Measurements from ENCODE around the gene IGF2R.

IGF2R gene

DNA sequence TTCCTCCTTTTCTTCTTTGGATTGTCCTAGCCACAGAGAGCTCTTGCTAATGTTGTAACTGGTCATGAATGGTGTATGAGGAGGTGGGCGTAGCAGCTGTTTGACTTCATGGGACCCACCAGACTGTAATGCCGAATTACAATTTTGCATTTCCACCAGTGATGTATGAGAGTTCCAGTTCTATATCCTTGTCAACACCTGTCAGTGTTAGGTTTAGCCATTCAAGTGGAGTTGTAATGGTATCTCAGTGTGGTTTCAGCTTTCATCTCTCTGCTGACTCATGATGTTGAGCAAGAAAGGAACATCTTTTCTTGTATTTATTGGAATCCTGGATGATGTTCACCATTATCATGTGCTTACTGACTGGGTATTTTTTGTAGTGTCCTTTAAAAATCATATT, 5.1 kb downstream of the IGF2R start:
- in situ Hi-C loops (cut with MboI; ENCODE audit: low sequenced_read_pairs): no loop called here

GRCh38 chr6:159974932-159975331, 6.0 kb downstream of the IGF2R start:
- in situ Hi-C loops (cut with MboI; ENCODE audit: low sequenced_read_pairs): no loop called here

DNA sequence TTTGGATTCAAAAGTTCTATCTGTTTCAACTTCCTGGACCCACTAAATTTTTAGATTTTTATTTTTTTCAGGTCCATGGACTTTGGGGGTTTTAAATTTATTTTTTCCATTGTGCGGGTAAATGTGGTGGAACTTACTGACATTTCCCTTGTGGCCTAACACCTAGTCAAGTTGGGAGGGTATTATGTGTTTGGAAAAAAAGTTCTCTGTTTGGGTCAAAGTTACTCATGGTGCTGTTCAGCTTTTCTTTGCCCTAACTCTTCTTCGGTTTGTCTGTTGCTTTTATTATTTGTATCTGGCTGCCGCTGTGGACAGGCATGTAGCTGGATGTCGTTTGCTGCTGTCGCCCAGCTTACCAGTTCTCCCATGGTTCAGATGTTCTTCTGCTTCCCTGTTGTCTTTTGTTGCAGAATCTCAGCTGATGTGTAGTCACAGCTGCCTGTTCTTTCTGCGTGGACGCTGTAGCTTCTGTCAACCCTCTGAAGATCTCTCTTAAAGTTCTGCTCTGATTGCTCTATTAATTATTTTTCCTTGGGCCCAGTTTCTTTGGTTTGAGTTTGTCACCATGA, 7.9 kb downstream of the IGF2R start:
- in situ Hi-C loops (cut with MboI; ENCODE audit: low sequenced_read_pairs): no loop called here

GRCh38 chr6:159977255-159977903, 8.5 kb downstream of the IGF2R start:
- in situ Hi-C loops (cut with MboI; ENCODE audit: low sequenced_read_pairs): no loop called here

DNA sequence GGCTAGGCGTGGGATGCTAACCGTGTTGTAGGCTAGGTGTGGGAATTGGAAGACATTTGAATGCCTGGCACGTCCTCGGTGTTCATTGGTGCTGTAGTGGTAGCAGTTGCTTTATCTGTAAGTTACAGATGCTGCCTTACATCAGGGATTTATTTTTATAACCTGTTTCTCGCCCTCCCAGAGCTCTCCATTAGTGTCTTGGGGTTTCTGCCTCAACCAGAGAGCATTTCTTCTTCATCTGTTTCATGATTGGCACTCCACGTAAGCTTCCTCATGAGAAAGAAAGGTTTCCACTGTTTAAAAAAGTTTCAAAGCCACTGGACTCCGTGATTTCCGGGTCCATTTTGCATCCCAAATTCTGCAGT, 9.0 kb downstream of the IGF2R start:
- in situ Hi-C loops (cut with MboI; ENCODE audit: low sequenced_read_pairs): no loop called here

- in situ Hi-C loops (cut with MboI; ENCODE audit: low sequenced_read_pairs): no loop called here
These were observed 9.6 kb downstream of the IGF2R start for GRCh38 chr6:159978291-159979135.

DNA sequence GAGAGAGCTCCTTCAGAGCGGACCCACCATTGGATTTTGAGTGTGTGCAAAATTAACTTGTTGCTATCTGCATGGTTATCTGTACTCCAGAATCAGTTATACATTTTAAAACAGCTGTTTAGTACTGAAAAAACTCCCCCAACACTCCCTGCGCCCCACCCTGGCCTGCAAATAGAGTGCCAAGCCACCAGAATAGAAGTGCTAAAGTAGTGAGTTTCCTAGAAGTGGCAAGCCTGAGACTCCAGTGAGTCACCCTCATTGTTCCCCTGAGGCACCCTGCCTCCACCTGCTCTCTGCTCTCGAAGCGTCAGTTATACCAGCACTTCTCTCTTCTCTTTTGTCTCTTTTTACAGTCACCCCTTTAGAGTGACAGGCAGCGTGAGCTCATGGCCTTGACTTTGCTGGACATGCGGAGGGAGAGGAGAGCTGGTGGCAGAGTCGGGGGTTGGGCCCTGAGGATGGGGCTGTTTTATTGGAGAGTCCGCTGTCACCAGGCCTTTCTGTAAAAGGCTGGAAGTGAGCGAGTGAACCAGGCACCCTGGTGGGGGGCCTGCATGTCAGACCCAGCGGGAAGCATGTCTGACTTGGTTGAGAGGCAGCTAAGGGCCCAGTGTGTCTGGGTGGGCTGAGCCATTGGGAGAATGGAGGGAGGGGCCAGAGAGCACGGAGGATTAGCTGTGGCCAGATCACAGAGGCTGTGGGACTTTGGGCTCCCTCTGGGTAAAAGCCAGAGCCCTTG, 10.4 kb downstream of the IGF2R start:
- in situ Hi-C loops (cut with MboI; ENCODE audit: low sequenced_read_pairs): no loop called here

- in situ Hi-C loops (cut with MboI; ENCODE audit: low sequenced_read_pairs): no loop called here
These were observed 11.6 kb downstream of the IGF2R start for GRCh38 chr6:159980474-159980873.

DNA sequence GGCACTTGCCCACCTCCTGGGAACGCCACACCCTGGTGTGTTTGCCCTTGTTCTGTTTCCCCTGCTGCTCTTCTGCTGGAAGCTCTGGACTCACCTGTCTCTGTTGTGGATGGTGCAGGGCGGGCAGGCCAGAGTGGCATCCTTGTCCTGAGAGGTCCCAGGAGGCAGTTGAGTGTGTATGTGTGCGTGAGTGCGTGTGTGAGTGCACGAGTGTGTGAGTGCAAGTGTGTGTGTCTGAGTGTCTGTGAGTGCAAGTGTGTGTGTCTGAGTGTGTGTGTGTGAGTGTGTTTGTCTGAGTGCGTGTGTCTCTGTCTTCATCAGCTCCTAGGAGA, 12.2 kb downstream of the IGF2R start:
- in situ Hi-C loops (cut with MboI; ENCODE audit: low sequenced_read_pairs): no loop called here

DNA sequence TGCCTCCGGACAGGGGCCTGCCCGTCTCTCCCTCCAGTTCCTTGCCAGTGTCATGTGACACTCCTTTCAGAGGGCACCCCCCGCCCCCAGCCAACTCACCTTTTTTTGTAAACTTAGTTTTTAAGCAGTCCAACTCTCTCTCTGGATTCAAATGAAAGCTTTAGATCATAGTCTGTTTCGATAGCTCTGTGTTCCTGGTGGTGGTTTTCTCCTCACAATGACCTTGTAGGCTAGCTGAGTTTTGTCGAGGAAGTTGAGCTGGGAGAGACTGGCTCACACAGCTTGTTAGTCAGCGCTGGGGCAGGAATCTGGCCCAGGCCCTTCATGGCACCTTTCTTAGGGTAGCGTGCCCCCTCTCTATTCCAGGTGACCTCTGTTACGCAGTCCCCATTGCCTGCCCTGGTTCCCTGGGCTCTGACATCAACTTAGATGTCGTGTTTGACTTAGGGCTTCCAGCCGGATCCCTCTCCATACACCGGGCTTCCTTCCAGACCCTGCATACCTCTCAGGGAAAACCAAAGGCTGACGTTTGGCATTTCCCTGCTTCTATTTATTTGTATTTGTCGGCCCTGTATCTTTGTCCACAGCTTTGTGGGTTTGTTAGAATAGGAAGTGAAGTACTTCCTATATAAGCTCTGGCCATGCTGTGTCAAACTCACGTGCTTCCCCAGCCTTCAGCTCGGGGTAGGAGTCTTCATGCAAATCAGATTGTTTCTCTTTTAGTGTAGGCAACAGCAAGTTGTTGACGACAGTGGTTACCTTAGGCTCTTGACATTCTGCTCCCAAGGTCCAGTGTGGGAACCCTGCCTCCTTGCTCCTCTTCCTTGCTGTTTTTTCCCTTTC, 12.7 kb downstream of the IGF2R start:
- in situ Hi-C loops (cut with MboI; ENCODE audit: low sequenced_read_pairs): no loop called here

DNA sequence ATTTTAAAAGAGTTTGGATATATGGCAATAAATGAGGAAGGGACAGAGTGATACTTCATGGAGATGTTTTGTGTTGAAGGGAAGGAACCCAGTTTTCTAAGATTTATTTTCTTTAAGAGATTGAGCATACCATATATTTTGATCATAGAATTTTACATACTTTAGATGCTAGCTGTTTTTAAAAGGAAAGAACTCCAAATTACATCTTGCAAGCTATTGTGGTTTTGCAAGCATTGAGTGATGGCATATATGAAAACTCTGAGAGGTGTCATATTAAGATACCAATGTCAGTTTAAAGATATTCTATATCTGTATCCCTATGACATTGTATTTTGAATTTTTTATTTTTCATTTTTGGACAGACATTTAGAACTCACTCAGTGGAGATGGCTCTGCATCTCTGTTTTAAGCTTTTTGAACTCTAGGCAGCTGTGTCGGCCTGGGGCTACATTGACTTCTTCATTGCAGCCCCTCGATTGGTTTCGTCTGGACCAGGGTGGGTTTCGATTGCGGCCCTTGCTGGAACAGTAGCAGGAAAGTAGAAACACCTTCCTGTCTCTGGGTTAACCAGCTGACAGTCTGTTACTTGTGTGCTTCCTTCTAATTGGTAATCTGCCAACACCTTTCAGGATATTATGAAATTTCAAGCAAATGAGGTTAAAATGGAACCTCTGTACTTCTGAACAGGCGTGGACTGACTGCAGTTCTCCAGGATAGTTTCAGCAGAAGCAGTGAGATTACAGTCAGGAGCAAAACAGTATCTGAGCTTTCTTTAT, 14.0 kb downstream of the IGF2R start:
- in situ Hi-C loops (cut with MboI; ENCODE audit: low sequenced_read_pairs): no loop called here

GRCh38 chr6:159983641-159984080, 14.8 kb downstream of the IGF2R start:
- in situ Hi-C loops (cut with MboI; ENCODE audit: low sequenced_read_pairs): no loop called here

DNA sequence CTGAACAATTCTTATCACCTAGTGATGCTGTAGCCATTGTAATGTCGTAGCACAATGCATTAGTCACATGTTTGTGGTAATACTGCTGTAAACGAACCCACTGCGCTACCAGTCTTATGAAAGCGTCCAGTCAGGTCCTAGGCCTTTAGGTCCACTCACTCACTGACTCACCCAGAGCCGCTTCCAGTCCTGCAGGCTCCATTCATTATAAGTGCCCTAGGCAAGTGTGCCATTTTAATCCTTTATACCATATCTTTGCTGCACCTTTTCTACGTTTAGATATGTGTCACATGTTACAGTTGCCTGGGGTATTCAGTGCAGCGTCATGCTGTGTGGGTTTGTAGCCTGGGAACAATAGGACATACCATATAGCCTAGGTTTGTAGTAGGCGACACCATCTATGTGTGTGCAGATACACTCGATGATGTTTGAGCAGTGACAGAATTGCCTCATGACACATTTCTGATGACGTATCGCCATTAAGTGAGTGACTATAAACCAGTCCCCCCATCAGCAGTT, 15.4 kb downstream of the IGF2R start:
- in situ Hi-C loops (cut with MboI; ENCODE audit: low sequenced_read_pairs): no loop called here

- in situ Hi-C loops (cut with MboI; ENCODE audit: low sequenced_read_pairs): no loop called here
These were observed 16.5 kb downstream of the IGF2R start for GRCh38 chr6:159985296-159985945.

DNA sequence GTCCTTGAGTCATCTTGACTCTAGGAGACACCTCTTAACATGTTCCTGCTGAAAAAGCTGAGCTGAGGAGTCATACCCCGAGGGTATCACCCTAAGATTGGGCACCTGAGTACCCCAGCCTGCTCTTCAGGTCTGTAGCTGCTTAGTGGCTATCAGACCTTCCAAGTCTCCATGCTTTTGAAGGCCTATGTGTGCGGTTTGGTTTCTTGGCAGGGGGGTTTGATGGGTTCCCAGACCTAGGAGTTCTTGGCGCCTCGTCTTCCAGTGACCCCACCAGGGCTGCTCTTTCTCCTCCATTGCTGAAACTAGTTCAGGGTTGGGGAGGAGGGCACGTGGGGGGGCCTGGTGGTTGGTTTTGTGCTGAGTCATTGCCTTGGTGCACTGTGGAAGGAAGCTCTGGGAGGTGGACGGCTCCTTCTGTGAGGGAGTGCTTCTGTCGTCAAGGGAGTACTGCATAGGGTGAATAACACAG, 20.1 kb downstream of the IGF2R start:
- in situ Hi-C loops (cut with MboI; ENCODE audit: low sequenced_read_pairs): no loop called here

- in situ Hi-C loops (cut with MboI; ENCODE audit: low sequenced_read_pairs): no loop called here
These were observed 20.9 kb downstream of the IGF2R start for GRCh38 chr6:159989492-159990480.

GRCh38 chr6:159992366-159992765, 23.5 kb downstream of the IGF2R start:
- in situ Hi-C loops (cut with MboI; ENCODE audit: low sequenced_read_pairs): no loop called here

GRCh38 chr6:159995405-159995804, 26.5 kb downstream of the IGF2R start:
- in situ Hi-C loops (cut with MboI; ENCODE audit: low sequenced_read_pairs): no loop called here
